GM23248 (cell line): Measurements from ENCODE around the gene CAPN13.

ENCODE experiments used
- EZH2 ChIP-seq: fragments of 200-600 bp; sonication (generic); IDR thresholded peaks from 2 replicates; pipeline ENCODE4 v1.6.1; 2018; ENCODE audit warnings: antibody characterized with exemption, mild to moderate bottlenecking; ENCODE audit not compliant: insufficient read depth, poor library complexity, severe bottlenecking
- EZH2phosphoT487 ChIP-seq: fragments of 200-600 bp; sonication (generic); IDR thresholded peaks from 2 replicates; pipeline ENCODE4 v1.6.1; 2018; ENCODE audit warnings: antibody characterized with exemption, moderate library complexity, mild to moderate bottlenecking, low read depth; ENCODE audit not compliant: insufficient read depth

- TF ChIP-seq EZH2phosphoT487 (no peak), EZH2 (no peak)
These were observed 4.6 kb downstream of the CAPN13 start for GRCh38 chr2:30802611-30803010.
